Activated CD4-positive, alpha-beta T cell treated with anti-CD3 and anti-CD28 coated beads, Interleukin-2, amount 50 U/mL, for 1 hour (primary cell): Measurements from ENCODE around the gene DCLRE1A.
A peak's percentile ranks its signal among the peaks of the same experiment; 100 is the strongest.
"Not testable (repeated sequence)": the region's sequence is repeated elsewhere in the genome, so short reads cannot be mapped to it uniquely, and the experiment has no call there.

Source experiments
- DNase-seq: peaks from one replicate; pipeline ENCODE4 v3.0.0-alpha.2; 2020

The DCLRE1A gene

DNA sequence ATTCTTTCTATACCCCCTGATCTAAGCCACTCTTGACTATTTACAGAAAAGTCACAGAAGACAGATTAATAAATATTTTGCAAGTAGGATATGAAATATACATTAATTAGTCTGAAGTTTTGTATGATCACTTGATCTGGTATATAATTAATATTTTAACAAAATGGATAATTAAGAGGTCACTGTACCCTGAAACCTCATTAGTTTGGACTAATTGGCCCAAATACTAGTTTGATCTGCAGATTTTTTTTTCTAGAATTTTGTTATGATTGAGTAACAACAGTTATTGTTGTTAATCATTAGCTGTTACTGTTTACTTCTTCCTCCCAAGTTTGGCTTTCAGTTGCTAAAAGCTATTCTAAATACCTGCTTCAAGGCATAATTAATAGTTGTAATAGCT is 3.3 kb upstream of the DCLRE1A start:
- DNase-seq: no peak

DNA sequence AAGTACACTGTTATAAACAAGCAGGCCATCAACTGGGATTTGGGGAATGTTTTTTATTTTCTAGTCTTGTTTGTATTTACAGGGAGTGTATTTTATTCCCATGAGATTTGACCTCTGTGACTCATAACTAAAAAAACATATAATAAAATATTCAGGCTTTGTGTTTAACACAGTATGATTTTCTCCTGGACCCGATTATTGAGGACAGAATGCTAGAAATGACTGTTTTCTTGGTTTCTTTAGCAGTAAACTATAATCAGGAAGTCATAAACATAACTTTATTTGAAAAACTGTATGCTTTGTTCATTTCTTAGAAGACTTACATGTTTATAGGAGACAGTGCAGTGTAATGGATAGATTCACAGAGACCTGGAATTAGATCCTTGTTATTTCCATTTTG is 2.7 kb upstream of the DCLRE1A start:
- DNase-seq: no peak

- peak; percentile 30 for DNase-seq
Observed at GRCh38 chr10:113854761-113855588, 1.1 kb upstream of the DCLRE1A start.

GRCh38 chr10:113853578-113854012 is 287 bp downstream of the DCLRE1A start:
- no peak for DNase-seq

- no peak for DNase-seq
Observed at GRCh38 chr10:113849946-113850345, 3.9 kb downstream of the DCLRE1A start.

DNA sequence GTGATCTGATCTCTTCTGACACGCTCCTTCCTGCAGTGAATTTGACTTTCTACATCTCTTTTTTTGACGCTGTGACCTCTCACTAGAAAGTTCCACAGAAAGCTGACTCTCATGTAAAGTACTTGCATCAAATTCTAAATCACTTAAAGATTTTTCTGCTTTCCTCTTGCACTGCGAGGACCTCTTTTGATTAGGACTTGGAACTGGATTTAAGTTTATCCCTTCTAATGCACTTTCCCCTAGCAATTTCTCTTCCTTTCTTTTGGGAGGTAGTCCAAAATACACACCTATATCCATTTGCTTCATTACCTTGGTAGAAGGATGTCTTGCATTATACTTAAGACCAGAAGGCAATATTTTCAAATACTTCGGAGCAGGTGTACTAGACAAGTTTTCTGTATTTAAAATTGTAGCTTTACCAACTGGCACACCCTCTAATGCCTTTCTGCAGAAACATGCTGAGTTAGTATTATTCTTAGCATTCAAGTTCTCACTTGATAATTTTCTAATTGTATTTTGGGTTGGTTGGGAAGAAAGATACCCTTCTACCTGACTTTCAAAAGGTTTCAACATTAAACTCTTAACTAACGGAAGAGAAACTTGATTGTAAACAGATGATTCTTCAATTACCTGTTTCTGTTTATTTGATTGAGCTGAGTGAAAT is 4.6 kb downstream of the DCLRE1A start:
- no peak for DNase-seq

DNA sequence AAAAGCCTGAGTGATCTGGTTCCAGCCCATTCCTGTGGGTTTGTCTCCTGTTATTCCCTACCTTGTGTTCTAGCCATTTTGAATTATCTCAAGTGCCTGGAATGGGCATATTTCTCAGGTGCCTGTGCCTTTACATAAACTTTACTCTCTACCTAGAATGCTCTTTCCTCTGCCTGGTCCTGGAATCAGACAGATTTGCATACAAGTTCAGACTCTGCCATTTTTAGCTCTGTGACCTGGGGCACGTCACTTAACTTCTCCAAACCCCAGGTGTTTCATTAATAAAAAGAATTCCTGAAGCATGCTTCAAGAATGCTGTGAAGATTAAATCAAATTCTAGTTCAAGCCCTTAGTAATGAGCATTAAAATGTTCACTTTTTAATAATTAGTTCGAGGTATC is 7.8 kb downstream of the DCLRE1A start:
- DNase-seq: no peak

DNA sequence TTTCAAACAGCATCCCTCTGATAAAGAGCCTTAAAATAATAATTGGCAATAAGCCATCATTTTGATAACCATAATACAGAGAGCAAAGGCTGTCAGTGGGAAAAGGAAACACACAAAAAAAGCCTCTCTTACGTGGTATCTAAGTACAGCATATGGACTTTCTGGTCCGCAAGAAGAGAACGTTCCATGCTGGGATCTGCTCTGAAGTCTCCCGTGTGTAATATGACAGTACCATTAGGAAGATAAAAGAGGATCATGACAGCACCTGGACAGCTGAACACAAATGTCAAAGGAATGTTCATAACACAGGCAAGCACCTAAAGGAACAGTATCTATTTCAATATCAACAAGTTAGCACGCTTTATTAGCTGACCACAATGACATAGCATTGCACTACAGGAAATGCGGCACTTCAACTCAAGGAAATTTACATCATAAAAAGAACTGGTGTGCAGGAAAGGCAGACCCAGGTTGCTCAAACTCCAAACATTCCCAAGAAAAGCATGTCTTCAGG is 9.9 kb downstream of the DCLRE1A start:
- DNase-seq: no peak

- DNase-seq: no peak
Observed at GRCh38 chr10:113842171-113842570, 11.7 kb downstream of the DCLRE1A start.

GRCh38 chr10:113828567-113828966 is 25.3 kb downstream of the DCLRE1A start:
- not testable (repeated sequence) for DNase-seq

GRCh38 chr10:113825791-113826190 is 28.1 kb downstream of the DCLRE1A start:
- no peak for DNase-seq

DNA sequence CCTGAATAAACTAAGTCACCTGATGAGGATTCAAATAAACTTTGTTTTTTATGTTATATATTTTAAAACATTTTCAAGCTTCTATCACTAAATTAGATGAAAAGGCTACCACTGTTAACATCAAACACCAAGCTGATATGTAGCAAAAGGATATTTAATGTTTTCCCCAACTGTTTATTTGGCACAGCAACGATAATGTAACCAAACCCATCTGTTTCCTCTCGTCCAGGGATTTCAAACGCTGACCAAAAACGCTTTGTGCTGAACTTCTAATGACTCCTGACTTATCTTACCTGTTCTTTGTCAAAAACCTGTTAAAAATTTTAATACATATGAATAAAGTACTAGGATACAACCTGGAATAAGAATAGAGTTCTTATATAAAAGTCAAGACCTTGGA is 30.5 kb downstream of the DCLRE1A start:
- no peak for DNase-seq

GRCh38 chr10:113822174-113822573 is 31.7 kb downstream of the DCLRE1A start:
- no peak for DNase-seq

DNA sequence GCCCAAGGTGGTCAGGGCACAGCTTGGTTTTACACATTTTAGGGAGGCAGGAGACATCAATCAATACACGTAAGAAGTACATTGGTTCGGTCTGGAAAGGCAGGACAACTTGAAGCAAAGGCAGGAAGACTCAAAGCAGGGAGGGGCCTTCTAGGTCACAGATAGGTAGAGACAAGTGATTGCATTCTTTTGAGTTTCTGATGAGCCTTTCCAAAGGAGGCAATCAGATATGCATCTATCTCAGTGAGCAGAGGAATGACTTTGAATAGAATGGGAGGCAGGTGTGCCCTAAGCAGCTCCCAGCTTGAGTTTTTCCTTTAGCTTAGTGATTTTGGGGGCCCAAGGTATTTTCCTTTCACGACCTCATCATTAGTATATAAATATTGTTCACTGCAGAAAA is 32.6 kb downstream of the DCLRE1A start:
- not testable (repeated sequence) for DNase-seq

GRCh38 chr10:113820507-113820906 is 33.4 kb downstream of the DCLRE1A start:
- no peak for DNase-seq

DNA sequence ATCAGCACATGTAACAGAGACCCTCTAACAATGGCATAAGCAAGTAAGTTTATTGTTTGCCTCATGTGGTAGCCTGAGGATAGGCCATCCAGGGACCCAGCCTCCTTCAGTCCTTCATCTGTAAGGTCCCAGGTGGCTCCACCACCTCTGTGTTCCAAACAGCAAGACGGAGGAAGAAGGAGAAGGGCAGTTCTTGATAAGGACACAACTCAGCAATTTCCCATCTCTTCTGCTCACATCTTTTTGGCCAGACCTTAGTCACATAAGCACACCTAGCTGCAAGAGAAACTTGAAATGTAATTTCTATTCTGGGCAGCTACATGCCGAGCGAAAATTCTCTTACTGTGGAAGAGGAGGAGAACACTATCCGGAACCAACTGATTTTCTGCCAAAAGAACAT is 33.9 kb downstream of the DCLRE1A start:
- DNase-seq: no peak

DNA sequence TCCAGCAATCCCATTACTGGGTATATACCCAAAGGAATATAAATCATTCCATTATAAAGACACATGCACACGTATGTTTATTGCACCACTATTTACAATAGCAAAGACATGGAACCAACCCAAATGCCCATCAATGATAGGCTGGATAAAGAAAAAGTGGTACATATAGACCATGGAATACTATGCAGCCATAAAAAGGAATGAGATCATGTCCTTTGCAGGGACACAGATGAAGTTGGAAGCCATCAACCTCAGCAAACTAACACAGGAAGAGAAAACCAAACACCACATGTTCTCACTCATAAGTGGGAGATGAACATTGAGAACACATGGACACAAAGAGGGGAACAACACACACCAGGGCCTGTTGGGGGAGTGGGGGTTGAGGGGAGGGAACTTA is 39.2 kb downstream of the DCLRE1A start:
- DNase-seq: not testable (repeated sequence)

GRCh38 chr10:113808168-113808567 is 45.7 kb downstream of the DCLRE1A start:
- DNase-seq: no peak

DNA sequence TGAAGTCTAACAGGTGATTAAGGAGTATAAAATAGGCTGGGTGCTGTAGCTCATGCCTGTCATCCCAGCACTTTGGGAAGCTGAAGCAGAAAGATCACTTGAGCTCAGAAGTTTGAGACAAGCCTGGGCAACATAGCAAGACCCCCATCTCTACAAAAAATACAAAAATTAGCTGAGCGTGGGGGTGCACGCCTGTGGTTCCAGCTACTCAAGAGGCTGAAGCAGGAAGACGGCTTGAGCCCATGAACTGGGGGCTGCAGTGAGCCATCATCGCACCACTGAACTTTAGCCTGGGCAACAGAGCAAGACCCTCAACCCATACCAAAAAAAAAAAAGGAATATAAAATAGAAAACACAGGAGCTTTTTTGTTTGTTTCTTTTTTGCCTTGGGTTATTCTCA is 47.4 kb downstream of the DCLRE1A start:
- no peak for DNase-seq

GRCh38 chr10:113802997-113803396 is 50.9 kb downstream of the DCLRE1A start:
- no peak for DNase-seq

- DNase-seq: no peak
Observed at GRCh38 chr10:113801569-113801968, 52.3 kb downstream of the DCLRE1A start.

- no peak for DNase-seq
Observed at GRCh38 chr10:113791691-113792090, 62.2 kb downstream of the DCLRE1A start.

DNA sequence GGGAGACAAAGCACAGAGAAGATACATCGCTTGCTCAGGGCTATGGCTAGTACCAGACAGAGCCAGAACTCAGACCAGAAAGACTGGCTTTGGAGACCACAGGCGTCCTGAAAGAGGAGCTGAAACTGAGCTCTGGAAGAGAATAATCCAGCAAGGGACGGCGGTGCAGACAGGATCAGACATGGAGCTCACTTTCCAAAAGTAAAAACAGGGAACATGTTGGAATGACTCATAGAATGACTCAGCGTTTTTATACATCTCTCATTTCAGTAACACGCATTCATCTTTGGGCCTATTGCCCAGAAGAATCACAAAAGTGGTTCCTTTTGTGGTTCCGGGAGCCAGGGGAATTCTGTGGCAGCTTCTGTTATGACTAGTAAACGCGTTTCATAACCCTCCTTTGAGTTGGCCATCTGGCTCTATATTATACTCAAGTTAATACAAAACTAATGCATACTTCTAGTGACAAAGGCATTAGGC is 65.2 kb downstream of the DCLRE1A start:
- DNase-seq: no peak
